NCI-H1092 treated with DMSO at 0.1 percent for 48 hours (cell line): ENCODE measurements around the gene CHST1.

ENCODE experiments used
- DNase-seq: peaks from one replicate; lab custom pipeline; 2025; lab: John Stamatoyannopoulos, UW

CHST1 gene

DNA sequence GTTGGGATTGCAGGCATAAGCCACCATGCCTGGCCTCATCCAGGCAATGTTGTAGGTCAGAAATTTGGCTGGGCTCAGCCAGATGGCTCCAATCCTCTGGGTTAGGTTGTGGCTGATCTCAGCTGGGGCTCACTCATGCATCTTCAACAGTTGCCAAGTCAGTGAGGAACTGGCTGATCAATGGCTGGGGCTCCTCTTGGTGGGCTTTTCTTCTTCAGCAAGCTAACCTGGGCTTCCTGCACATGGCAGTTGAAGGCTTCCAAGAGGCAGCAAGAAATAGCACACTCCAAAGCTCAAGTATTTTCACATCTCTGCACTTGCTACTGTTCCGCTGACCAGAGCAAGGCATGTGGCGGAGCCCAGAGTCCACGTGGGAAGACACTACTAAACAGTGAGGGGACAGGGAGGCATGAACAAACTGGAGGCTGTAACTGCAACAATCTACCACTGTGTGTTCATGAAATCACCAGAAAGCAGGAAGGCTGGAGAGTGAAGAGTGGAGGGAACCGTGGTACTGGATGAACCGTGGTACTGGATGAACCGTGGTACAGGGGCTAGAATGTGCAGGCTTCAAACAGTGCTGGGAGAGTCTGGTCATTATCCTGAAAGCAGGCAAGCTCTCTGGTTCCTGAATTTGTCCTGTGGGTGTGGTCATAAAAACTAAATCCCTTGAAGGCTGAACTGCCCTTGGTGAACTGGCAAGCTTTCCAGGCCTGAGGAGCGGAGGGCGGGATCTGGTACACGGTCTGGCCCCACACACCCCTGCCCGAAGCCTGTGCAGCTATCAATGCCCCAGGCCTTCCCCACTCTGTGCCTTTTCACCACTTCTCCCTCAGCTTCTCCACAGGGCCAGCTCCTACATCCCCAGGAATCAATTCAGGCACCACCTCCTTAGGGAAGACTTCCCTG lies 20.2 kb downstream of the CHST1 start:
- DNase-seq: no peak

DNA sequence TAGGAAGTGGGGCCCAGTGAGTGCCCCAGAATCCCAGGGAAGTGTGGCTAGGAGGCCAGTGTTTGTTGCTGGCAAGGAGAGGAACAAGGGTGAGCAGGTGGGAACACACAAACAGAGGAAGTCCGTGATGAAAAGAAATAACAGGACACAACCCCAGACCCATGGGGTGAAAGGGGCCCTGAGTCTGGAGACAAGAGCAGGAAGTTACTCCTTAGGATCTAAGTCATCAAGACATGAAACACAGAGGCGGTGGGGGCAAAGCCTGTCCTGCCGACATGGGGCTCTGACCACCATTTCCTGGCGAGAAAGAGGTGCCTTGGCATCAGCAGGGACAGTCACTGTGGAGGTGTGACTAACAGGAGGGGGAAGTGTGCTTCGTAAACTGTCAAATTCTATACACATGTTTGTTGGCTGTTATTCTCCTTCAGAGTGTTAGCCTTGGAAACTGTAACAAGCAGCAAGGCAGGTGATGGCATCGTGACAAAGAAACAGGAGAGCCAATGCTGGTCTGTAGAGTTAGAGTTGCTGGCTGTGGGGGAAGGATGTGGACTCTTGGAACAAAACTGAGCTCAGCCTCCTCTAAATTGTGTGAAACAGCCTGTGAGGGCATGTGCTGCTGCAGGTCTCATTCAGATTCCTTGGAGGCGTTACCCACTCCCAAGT lies 21.7 kb downstream of the CHST1 start:
- no peak for DNase-seq

DNA sequence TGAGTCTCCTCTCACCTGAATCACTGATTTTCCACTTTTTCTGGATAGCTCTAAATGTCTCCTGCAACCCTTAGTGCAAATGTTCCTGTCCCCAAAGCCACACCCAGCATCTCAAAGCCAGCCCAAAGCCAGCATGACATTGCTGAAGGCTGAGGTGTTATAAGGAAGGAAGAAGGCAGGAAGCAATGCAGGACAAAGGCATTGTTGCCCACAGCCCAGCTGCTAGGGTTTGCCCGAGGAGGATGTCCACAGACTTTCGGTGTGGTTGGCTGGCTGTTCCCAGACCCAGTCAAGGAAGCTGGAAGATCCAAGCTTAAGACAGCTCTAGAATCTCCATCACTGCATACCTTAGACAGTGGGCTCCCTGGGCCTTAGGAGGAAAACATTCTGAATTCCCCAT lies 23.5 kb downstream of the CHST1 start:
- no peak for DNase-seq

DNA sequence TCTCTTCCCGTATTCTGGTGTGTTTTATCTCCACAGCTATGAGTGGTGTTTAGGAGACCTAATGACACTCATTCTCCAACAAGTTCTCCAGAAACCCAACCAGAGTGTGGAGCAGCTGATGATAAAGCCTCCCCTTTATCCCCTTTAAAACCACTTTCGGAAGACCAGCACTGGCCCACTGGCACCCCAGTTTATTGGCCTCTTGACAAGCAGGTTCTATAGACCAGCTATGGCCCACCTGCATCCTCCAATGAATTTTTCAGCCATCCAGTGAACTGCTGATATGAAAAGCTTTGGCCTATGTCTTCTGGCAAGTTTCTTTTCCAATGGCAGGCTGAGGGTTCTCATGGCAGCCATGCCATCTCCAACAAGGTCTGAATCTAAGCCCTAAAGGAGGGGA lies 27.4 kb downstream of the CHST1 start:
- no peak for DNase-seq

DNA sequence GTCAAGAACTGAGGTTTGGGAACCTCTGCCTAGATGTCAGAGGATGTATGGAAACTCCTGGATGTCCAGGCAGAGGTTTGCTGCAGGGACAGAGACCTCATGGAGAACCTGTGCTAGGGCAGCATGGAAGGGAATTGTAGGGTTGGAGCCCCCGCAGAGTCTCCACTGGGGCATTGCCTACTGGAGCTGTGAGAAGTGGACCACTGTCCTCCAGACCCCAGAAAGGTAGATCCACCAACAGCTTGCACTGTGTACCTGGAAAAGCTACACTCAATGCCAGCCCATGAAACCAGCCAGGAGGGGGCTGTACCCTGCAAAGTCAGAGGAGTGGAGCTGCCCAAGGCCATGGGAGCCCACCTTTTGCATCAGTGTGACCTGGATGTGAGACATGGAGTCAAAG lies 29.5 kb downstream of the CHST1 start:
- no peak for DNase-seq

DNA sequence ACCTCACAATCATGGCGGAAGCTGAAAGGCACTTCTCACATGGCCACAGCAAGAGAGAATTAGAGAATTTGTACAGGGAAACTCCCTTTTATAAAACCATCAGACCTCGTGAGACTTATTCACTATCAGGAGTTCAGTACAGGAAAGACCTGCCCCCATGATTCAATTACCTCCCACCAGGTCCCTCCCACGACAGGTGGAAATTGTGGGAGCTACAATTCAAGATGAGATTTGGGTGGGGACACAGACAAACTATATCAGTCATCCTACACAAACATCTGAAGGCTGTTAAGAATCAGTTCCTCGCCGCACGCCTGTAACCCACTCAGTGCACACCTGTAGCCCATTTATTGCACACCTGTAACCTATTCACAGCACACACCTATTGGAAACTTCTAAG lies 39.8 kb downstream of the CHST1 start:
- DNase-seq: no peak

DNA sequence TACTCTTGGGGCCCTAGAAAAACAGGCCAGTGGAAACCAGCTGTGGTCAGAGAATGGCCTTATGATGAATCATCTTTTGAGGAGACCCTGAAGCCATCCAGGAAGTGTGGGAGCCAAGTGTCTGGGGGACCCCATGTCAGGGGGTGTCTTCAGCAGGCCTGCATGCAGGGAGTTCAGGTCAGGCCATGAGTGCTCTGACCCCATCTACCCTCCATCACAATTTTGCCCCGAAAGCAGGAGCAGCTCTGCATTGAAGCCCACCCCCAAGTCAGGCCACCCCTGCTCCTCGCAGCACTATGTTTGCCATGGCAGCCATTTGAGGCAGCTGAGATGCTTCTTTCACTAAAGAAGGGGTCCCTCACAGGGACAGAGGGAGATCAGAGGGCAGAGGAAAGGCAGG lies 41.3 kb downstream of the CHST1 start:
- no peak for DNase-seq

DNA sequence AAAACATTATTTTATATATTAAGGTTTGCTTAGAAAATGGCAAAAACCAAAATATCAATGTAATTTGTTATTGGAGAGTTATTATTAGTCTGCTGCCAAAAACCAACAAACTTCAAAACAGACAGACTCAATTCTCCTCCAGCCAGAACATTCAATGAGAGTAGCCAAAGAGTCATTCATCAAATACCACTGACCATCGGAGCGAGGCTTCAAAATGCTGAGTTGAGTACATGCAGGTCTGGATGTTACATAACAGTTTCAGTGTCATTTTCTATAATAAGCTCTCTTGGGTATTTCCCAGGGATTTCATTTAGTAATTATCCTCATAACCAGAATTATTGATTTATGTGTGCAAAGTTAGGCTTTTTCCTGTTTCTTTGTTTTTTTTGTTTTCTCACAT lies 42.6 kb downstream of the CHST1 start:
- no peak for DNase-seq

DNA sequence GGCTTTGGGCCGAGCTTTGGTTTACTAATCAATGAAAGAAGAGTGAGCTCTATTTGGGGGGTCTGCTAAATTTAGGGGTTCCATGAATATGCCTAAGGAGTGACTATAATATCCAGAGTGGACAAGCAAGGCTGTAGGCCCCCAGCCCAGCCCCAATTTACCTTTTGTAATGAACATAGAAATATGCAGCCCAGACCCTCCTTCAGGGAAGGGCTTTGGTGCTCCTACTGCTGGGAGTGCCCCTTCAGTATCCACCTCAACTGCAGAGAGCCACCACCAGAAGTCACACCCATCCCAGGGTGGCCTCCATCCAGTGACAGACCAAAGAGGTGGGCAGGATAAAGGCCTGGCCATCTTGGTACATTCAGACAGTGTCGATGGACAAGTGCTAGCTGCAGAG lies 43.1 kb downstream of the CHST1 start:
- DNase-seq: no peak

DNA sequence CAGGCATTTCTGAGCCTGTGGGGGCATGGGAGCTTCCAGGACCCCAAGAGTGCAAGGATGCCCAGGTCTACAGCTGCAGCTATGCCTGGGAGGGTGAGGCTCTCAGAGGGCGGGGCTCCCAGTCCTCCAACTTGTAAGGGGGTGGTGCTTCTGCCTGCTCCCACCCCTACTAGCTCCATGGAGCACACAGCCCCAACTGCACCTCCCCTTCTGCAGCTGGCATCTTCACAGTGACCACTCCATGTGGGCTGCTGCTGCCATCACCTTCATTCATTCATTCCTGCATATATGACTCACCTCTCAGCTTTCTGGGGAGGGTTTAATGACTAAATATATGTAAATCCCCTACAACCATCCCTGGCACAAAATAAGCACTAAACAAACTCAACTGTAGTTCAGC lies 43.8 kb downstream of the CHST1 start:
- DNase-seq: no peak

DNA sequence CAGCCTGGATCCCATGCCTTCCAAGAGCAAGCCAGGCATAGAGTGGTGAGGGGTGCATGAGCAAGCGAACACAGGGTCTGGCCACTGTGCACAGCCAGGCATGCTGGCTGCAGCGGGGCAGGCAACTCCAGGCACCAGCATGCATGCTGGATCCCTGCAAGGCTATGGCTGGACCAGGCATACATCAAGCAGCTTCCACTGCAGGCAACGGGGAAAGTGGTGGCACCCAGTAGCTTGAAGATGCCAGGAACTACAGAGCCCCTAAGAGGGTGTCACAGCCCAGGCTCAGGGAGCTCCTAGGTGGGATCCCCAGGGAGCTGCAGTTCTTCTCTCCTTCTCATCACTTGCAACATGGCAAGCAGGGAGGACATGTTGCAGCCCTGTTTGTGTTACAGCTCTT lies 45.2 kb downstream of the CHST1 start:
- DNase-seq: no peak

DNA sequence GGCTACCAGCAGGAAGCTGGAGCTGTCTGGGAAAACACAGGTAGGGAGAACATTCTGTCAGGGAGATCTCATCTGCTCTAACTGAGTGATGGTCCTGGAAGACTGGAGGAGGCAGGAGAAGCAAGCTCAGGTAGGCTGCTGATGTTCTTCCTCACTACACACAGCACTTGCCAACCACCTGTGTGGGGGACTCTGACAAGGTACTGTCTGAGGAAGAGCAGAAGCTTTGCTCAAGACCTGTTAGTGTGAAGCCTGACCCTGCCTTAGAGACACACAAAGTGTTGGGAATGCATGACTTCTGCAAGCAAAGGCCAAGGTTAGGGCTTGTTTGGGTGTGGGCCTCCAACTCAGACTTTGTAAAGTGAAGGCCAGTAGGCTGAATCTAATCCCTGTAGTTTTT lies 46.5 kb downstream of the CHST1 start:
- no peak for DNase-seq

DNA sequence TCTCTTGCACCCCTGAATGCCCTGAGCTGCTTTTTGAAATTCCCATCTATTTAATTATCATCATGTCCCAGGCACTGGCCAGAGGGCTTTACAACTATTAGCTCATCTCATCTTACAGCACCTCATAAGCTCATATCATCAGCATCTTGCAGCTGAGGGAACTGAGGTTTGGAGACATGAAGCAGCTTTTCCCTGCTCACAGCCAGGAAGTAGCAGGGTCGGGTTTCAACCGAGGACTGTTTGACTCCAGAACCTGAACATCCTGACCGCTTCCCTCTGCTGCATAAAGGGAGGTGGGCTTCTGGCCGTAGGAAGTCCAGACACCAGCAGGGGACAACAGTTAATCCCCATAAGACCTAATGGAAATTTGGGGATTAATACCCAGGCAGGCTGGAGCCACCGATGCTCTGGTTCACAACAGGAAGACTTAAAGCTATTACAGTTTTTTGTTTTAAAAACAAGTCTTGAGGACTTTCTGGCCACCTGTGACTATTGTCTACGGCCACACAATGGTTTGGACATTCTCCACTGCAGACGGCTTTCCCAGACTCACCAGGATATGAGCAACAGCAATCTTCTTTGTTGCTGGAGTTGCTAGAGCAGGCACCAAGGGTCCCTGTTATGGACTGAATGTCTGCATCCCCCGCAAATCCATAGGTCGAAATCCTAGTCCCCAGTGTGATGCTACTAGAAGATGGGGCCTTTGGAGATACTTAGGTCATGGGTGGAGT lies 47.4 kb downstream of the CHST1 start:
- DNase-seq: no peak

DNA sequence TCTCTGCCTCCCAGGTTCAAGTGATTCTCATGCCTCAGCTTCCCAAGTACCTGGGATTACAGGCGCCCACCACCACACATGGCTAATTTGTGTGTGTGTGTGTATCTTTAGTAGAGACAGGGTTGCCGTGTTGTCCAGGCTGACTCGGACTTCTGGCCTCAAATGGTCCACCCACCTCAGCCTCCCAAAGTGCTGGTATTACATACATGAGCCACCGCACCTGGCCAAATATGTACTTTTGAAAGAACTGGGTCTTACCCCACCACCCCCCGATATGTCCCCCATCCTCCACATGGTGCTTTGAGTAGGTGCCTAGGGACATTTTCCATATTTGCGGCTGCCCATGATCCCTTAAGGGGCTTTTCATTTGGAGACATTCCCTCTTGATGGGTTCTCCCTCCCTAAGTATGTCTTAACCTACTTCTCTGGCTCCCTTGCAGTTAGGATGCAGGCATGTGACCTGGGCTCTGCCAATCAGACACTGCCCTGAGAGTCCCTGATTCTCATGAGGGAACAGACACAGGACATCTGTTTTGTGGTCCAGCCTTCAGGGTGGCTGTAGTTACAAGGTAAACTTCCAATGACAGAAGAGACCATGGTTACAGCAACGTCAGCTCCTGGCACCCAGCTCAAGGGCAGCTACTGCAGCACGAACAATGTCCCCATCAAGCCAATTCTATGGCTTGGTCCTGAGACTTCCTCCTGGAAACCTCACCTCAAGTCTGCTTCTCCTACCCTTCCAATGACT lies 48.4 kb downstream of the CHST1 start:
- no peak for DNase-seq

DNA sequence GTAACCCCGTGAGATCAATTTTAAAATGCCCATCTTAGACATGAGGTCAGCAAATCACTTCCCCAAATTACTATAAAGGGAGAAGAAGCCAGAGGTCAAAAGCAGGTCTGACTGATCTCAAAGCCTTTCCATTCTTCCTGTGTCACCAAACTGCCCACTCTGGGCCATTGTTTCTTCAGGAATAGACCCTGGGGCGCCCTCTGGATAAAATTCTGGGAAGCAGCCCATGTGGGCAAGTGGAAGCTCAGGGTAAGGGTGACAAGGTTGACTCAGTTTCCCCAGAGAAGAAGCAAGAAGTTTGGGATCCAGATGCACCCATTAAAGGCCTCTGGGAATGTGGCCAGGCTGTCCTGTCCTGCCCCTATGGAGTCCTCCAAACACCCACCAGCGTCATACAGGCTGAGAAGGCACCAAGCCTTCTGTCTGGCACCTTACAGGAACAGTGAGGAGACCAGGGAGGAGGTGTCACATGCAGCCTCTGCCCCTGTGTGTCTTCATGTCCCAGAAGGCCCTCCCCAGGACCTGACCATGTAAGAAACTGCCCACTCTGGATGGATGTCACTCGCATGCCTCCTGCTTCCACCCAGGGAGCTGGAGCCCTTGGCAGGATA lies 50.1 kb downstream of the CHST1 start:
- DNase-seq: no peak

DNA sequence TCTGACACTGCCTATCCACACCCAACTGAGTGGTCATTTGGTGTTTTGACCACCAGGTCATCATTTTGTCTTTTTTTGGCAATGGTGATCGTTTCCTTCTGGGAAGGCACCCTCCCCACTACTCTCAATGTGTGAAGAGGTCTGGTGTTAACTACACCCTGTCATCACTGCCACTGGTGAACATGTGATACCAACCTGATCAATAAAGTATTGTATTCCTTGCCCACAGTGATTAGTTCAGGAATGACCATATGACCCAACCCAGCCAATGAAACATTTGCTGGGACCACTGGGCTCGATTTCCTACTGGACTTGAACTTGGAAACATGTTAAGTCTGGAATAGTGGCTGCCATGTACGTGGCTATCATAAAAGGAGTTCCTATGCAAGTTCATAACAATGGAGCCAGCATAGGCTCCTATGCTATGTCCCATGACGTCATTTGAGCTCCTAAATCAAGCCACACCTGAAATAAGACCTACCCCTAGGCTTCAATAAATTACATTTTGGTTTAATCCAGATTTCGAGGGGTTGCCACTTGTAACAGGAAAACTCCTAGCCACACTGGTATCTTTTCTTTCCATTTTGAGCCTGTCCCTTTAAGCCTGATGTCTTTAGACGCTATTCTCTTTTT lies 51.1 kb downstream of the CHST1 start:
- no peak for DNase-seq

DNA sequence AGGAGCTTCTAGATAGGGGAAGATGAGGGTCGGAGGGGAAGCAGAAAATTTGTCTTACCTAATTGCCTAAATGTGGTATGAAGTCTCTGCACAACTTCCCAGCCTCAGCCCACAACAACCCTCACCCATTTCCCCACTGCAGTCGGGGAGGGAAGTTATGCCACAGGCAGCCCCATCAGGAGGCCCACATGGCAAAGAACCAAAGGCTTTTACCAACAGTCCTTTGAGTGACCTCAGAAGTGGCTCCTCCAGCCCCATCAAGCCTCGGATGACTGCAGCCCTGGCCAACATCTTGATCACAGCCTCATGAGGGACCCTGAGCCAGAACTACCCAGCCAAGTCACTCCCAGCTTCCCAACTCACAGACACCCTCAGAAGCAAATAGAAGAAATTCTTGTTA lies 54.8 kb downstream of the CHST1 start:
- DNase-seq: no peak

DNA sequence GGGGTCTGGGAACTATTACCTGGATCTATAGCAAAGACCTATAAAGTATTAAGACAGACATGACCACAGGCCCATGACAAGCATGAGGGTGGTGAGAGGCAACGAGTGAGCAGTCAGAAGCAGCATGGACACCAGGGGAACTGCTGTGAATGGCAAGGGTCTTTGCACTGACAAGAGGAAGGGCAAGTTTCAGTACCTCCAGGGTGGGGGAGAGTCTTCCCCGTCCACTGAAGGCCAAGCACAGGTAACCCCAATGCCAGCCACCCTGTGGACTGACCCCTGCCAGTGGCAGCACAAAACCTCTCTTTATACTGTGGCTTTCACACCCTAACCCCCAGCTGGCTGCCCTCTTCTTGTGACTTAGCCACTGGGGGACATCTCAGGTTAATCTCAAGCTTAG lies 55.5 kb downstream of the CHST1 start:
- DNase-seq: no peak

DNA sequence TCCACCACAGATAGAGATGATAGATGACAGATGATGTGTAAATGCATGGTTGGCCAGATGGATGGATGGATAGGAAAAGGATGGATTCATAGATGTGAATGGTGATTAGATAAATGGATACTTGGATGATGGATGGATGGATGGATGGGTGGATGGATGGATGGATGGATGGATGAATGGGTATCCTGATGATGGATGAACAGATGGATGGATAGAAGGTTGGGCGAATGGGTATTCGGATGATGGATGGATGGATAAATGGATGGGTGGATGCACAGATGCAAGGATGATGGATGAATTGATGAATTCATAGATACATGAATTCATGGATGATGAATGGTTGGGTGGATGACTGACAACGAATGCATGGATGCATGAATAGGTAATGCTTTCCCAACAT lies 56.1 kb downstream of the CHST1 start:
- no peak for DNase-seq

DNA sequence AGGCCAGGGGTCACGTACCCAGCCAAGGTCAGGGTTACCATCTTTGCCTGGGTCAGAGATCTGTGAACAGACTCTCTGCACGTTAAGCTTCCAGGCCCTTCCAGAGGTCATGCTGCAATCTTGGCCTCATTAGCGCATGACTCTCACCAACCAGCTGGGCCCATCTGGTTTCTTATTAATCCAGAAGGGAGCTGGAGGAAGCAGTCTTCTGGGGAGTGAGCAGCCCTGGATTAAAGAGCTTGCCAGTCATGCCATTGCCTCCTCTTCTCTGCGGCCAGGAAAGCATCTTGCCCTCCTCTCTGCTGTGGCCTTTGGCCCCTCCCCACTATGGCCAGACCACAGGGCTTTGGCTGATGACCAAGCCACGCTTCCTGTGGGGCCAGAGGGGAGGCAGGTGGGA lies 57.4 kb downstream of the CHST1 start:
- no peak for DNase-seq

DNA sequence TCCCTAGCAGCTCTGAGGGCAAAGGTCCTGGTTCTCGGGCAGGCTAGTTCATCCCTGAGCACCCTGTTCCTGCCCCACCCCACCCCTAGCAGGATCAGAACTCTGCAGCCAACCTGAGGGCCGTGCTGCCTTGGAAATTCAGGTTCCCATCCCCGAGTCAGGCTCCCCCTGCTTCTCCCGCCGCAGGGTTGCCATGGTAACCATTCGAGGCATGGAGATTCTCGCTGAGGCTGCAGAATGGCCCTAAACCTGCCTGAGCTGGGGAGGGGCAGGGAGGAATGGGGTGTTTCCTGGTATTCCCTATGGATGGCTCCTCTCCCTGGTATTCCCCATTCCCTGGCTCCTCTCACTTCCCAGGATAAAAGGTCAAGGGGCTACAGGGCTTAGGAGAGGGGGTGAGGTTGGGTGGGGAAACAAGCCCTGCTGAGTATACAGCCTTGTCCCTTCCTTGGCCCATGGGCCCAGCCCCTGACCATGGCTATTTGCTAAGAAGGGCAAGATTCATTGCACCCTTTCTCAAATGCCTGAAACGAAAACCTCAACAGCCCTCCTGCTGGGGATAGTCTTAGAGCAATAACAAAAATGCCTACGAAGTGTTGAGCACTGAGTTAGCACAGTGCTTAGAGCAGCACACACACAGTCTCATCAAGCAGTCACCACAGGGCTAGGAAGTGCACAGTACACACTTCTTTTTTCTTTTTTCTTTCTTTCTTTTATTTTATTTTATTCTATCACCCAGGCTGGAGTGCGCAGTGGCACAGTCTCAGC lies 58.7 kb downstream of the CHST1 start:
- peak; percentile 25 for DNase-seq
